A549 (cell line): ENCODE results near the gene PARD3B. TPM values are rescaled to one million over a fixed set of nuclear protein-coding genes. Genes with fewer than 3 reads are reported as not detected.

ENCODE experiments used
- ATAC-seq, 2 experiments: fragments of 200-7000 bp in 1 of 2; fragments of >200 bp in 1 of 2; cut with Nextera tagmentation in 1 of 2; cut with Tn5 transposase in 1 of 2; 3 replicates each; pipeline versions ENCODE4 v1.8.0 to v1.9.1; 2018 to 2020; ENCODE audit warnings: mild to moderate bottlenecking in 1 of 2, moderate library complexity in 1 of 2
- CTCF ChIA-PET: fragments of 300-600 bp; sonication (Branson Sonifier 250); formaldehyde crosslinking; extraction: SDS; loops from one replicate; lab custom pipeline; 2021; ENCODE audit warnings: antibody characterized with exemption, inconsistent platforms; lab: Yijun Ruan, JAX
- POLR2A ChIA-PET: fragments of 350-600 bp; formaldehyde crosslinking; extraction: SDS; loops from one replicate; lab custom pipeline; 2021; ENCODE audit warnings: antibody characterized with exemption, inconsistent platforms; lab: Yijun Ruan, JAX
- DNase-seq, 2 experiments: peaks; one replicate each; pipeline versions ENCODE4 v3.0.0 to v3.0.0-alpha.2; 2011 to 2016; ENCODE audit warnings: low read depth in 1 of 2, low spot score in 1 of 2
- FAIRE-seq: peaks from 2 replicates; lab custom pipeline; 2011; peaks lifted over from hg19 to GRCh38; lab: Jason Lieb, UNC
- H3K27ac ChIP-seq, 2 experiments: fragments of >200 bp; sonication (Bioruptor Twin); formaldehyde crosslinking; 3 replicates each; pipeline ENCODE4 v1.5.1; 2016 to 2017
- H3K4me1 ChIP-seq: fragments of >200 bp; sonication (Bioruptor Twin); formaldehyde crosslinking; 3 replicates; pipeline ENCODE4 v1.6.1; 2016
- H3K4me2 ChIP-seq: fragments of >200 bp; sonication (Bioruptor Twin); formaldehyde crosslinking; 3 replicates; pipeline ENCODE4 v1.6.1; 2016
- H3K4me3 ChIP-seq: fragments of >200 bp; sonication (Bioruptor Twin); formaldehyde crosslinking; 3 replicates; pipeline ENCODE4 v1.5.1; 2016
- H3K9me3 ChIP-seq: fragments of >200 bp; sonication (Bioruptor Twin); formaldehyde crosslinking; 3 replicates; pipeline ENCODE4 v1.6.1; 2016
- ATOH8 ChIP-seq: fragments of 250-450 bp; sonication (Bioruptor Pico); IDR thresholded peaks from 2 replicates; pipeline ENCODE4 v1.5.0; 2020; ENCODE audit warnings: low read depth, mild to moderate bottlenecking, moderate library complexity
- BCL3 ChIP-seq: fragments of >200 bp; sonication (Bioruptor Twin); formaldehyde crosslinking; IDR thresholded peaks from 3 replicates; pipeline ENCODE4 v1.6.1; 2016
- BHLHE40 ChIP-seq: IDR thresholded peaks from 2 replicates; pipeline ENCODE4 v1.6.1; 2012; ENCODE audit warnings: low read depth, low read length, inconsistent platforms
- CBX8 ChIP-seq: fragments of 200-600 bp; sonication (generic); IDR thresholded peaks from 2 replicates; pipeline ENCODE4 v1.6.1; 2016
- CEBPB ChIP-seq, 2 experiments: fragments of >200 bp in 1 of 2; sonication (Bioruptor Twin) in 1 of 2; formaldehyde crosslinking in 1 of 2; IDR thresholded peaks; 2 replicates each; pipeline ENCODE4 v1.6.1; 2012 to 2016
- CHD2 ChIP-seq: fragments of 150-350 bp; IDR thresholded peaks from 2 replicates; pipeline ENCODE4 v1.6.1; 2014; ENCODE audit warnings: low read length; ENCODE audit not compliant: partially characterized antibody
- CTCF ChIP-seq: fragments of >200 bp; sonication (Bioruptor Twin); formaldehyde crosslinking; IDR thresholded peaks from 3 replicates; pipeline ENCODE4 v1.5.1; 2016
- EP300 ChIP-seq, 2 experiments: fragments of >200 bp; sonication (Bioruptor Twin); formaldehyde crosslinking; IDR thresholded peaks; 2 replicates in 1 of 2; 3 replicates in 1 of 2; pipeline ENCODE4 v1.6.1; 2016 to 2017
- ESRRA ChIP-seq: fragments of 150-350 bp; IDR thresholded peaks from 2 replicates; pipeline ENCODE4 v1.6.1; 2014; ENCODE audit warnings: mild to moderate bottlenecking, low read length, borderline replicate concordance
- FOSB ChIP-seq: fragments of 250-450 bp; sonication (Bioruptor Pico); IDR thresholded peaks from 2 replicates; pipeline ENCODE4 v1.5.0; 2020; ENCODE audit warnings: mild to moderate bottlenecking, moderate library complexity
- HEYL ChIP-seq: fragments of 250-450 bp; sonication (Bioruptor Pico); IDR thresholded peaks from 2 replicates; pipeline ENCODE4 v1.8.0; 2021; ENCODE audit warnings: mild to moderate bottlenecking, moderate library complexity
- JUNB ChIP-seq: fragments of >200 bp; sonication (Bioruptor Twin); formaldehyde crosslinking; IDR thresholded peaks from 2 replicates; pipeline ENCODE4 v1.6.1; 2016
- KDM5A ChIP-seq: fragments of 200-600 bp; sonication (generic); IDR thresholded peaks from 2 replicates; pipeline ENCODE4 v1.6.1; 2016; ENCODE audit warnings: antibody characterized with exemption, mild to moderate bottlenecking
- MAZ ChIP-seq: fragments of 150-350 bp; IDR thresholded peaks from 2 replicates; pipeline ENCODE4 v1.6.1; 2014; ENCODE audit warnings: antibody characterized with exemption, low read depth, low read length, borderline replicate concordance
- MYC ChIP-seq: IDR thresholded peaks from 2 replicates; pipeline ENCODE4 v1.6.1; 2012; ENCODE audit warnings: mild to moderate bottlenecking, inconsistent platforms, low read length, improper control_type of control experiment, borderline replicate concordance
- NFE2L2 ChIP-seq: fragments of 150-350 bp; conservative IDR thresholded peaks from 2 replicates; pipeline ENCODE4 v1.6.1; 2014; ENCODE audit warnings: low read length
- NR3C1 ChIP-seq: fragments of >200 bp; sonication (Bioruptor Twin); formaldehyde crosslinking; IDR thresholded peaks from 3 replicates; pipeline ENCODE4 v1.6.1; 2017
- POLR2AphosphoS2 ChIP-seq: conservative IDR thresholded peaks from 2 replicates; pipeline ENCODE4 v1.6.1; 2012; ENCODE audit warnings: low read length, improper control_type of control experiment, inconsistent platforms
- RAD21 ChIP-seq, 2 experiments: fragments of >200 bp in 1 of 2; sonication (Bioruptor Twin) in 1 of 2; formaldehyde crosslinking in 1 of 2; IDR thresholded peaks in 1 of 2; conservative IDR thresholded peaks in 1 of 2; 2 replicates in 1 of 2; 3 replicates in 1 of 2; pipeline ENCODE4 v1.6.1; 2012 to 2018; ENCODE audit warnings: inconsistent platforms in 1 of 2
- REST ChIP-seq: fragments of 200-600 bp; sonication (generic); IDR thresholded peaks from 2 replicates; pipeline ENCODE4 v1.6.1; 2016; ENCODE audit warnings: antibody characterized with exemption, mild to moderate bottlenecking, moderate library complexity
- SMC3 ChIP-seq: fragments of >200 bp; sonication (Bioruptor Twin); formaldehyde crosslinking; IDR thresholded peaks from 3 replicates; pipeline ENCODE4 v1.6.1; 2018; ENCODE audit warnings: inconsistent platforms
- SREBF2 ChIP-seq: fragments of 450-650 bp; IDR thresholded peaks from 2 replicates; pipeline ENCODE4 v1.6.1; 2014; ENCODE audit warnings: mild to moderate bottlenecking, moderate library complexity
- TFCP2L1 ChIP-seq: fragments of 250-450 bp; sonication (Bioruptor Pico); IDR thresholded peaks from 2 replicates; pipeline ENCODE4 v1.5.0; 2021; ENCODE audit warnings: mild to moderate bottlenecking
- ZC3H11A ChIP-seq: fragments of 450-650 bp; IDR thresholded peaks from 2 replicates; pipeline ENCODE4 v1.6.1; 2014; ENCODE audit warnings: antibody characterized with exemption, mild to moderate bottlenecking
- WGBS: methylation state at CpG from one replicate; pipeline ENCODE4 v1.1.6; 2017; ENCODE audit errors: missing lambda C conversion rate; 5-methylcytosine and 5-hydroxymethylcytosine counted together
- polyA plus RNA-seq, 4 experiments: library from polyadenylated mRNA; depleted of rRNA in 3 of 4; stranded (reverse); fragments of >200 nt; fragmentation: RNase III in 1 of 4; extraction: RNeasy Plus Mini Kit Qiagen cat#74134 plus additional on column Dnase treatment in 1 of 4; gene quantifications; 2 replicates in 3 of 4; 3 replicates in 1 of 4; pipeline ENCODE4 v1.2.3, GENCODE V29; 2011 to 2017
- TF ChIP-seq, protein P1 (sequence below): fragments of 150-350 bp; IDR thresholded peaks from 2 replicates; pipeline ENCODE4 v1.6.1; 2014; ENCODE audit warnings: low read depth, mild to moderate bottlenecking, low read length
- TF ChIP-seq, protein P2 (sequence below): IDR thresholded peaks from 2 replicates; pipeline ENCODE4 v1.6.1; 2012
- TF ChIP-seq, protein P3 (sequence below): fragments of >200 bp; sonication (Bioruptor Twin); formaldehyde crosslinking; IDR thresholded peaks from 2 replicates; pipeline ENCODE4 v1.6.1; 2016

Gene PARD3B
- polyA plus RNA-seq, 2 of the 4 experiments (the other 2 are of a cell fraction) = 1.2 to 2.4 TPM

DNA sequence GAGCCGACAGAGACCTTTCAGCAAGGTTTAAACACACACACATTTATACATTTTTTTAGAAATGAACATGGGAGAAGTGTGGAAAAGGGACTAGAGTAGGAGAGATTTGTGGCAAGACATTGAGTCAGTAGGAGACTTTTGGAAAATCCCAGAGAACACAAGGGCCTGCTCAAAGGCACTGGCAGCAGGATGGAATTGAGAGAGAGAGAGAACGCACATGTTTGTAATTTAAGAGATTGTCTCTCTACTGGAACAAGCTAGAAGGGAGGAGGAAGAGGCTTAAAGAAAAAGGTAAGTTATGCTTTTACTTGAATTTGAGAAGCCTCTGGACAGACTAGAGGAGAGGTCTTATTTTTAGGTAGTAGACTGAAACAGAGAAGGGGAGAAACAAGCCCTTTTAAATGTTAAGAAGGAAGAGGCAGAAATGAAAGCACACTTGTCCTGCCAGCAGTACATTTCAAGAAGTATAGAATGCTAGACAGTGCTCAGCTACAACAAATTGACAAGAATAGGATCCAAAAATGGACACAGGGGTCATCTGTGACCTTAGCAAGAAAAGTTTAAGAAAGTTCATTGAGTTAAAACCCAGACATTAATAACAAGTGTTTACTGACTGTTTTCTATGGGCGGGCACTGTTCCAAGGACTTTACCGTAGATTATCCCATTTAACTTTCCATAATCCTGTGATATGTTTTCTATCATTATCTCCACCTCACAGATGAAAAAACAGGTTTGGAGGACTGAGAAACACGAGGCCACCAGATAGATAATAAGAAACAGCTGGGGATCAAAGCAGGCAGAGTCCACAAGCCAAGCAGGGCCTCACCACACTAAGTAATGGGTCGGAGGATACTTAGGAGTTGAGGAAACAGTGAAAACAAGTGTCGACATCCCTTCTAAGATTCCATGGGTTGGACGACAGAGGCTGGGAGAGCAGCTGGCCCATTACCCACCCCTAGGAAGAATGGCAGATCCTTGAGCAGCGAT is 830.5 kb downstream of the PARD3B start:
- DNase-seq = no peak
- no peak for ATAC-seq
- H3K4me3 ChIP-seq = no peak overlapping the region
- WGBS = 57% methylated on average over 9 of the region's 9 CpGs
- CTCF ChIA-PET = no interaction called here
- no peak overlapping the region for H3K27ac ChIP-seq
- H3K4me1 ChIP-seq = no peaks in the 10 kb centered on the region
- POLR2A ChIA-PET = no interaction called here
- no peak for TF ChIP-seq CEBPB (IDR thresholded peaks at IDR 0.05)
- TF ChIP-seq CBX8 = no peak
- no peak for TF ChIP-seq RAD21 (conservative IDR thresholded peaks at IDR 0.05 in 1 of 2, IDR thresholded peaks at IDR 0.05 in 1 of 2)
- no peak for TF ChIP-seq BCL3
- TF ChIP-seq EP300 (IDR thresholded peaks at IDR 0.05) = no peak
- TF ChIP-seq POLR2AphosphoS2 = no peak
- TF ChIP-seq HEYL = no peak
- no peak for TF ChIP-seq REST
- no peak for TF ChIP-seq ESRRA
- no peak for TF ChIP-seq NR3C1
- TF ChIP-seq NFE2L2 = no peak
- TF ChIP-seq KDM5A = no peak
- no peak for TF ChIP-seq MYC
- TF ChIP-seq, protein P1, sequence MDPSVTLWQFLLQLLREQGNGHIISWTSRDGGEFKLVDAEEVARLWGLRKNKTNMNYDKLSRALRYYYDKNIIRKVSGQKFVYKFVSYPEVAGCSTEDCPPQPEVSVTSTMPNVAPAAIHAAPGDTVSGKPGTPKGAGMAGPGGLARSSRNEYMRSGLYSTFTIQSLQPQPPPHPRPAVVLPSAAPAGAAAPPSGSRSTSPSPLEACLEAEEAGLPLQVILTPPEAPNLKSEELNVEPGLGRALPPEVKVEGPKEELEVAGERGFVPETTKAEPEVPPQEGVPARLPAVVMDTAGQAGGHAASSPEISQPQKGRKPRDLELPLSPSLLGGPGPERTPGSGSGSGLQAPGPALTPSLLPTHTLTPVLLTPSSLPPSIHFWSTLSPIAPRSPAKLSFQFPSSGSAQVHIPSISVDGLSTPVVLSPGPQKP = no peak
- no peak for TF ChIP-seq FOSB (CRISPR knock-in tag)
- TF ChIP-seq, protein P2, sequence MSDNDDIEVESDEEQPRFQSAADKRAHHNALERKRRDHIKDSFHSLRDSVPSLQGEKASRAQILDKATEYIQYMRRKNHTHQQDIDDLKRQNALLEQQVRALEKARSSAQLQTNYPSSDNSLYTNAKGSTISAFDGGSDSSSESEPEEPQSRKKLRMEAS = no peak
- no peak for TF ChIP-seq BHLHE40
- TF ChIP-seq ZC3H11A = no peak
- TF ChIP-seq, all 56 proteins: peak for 0
- no peak for FAIRE-seq
- H3K9me3 ChIP-seq = no peaks in the 10 kb centered on the region
- H3K4me2 ChIP-seq = no peak overlapping the region

- Histone ChIP-seq H3K4me2 (no peak overlapping the region), H3K9me3 (no peaks in the 10 kb centered on the region), H3K4me3 (no peak overlapping the region), H3K4me1 (no peaks in the 10 kb centered on the region), H3K27ac (no peak overlapping the region)
- DNase-seq (no peak), FAIRE-seq (no peak), ATAC-seq (no peak)
- ChIA-PET POLR2A (no interaction called here), CTCF (no interaction called here)
- TF ChIP-seq CHD2 (no peak), MAZ (no peak), SMC3 (no peak), TFCP2L1 (CRISPR knock-in tag) (no peak), ATOH8 (CRISPR knock-in tag) (no peak), CTCF (no peak), JUNB (no peak), SREBF2 (no peak)
- TF ChIP-seq, protein P2 = no peak
- TF ChIP-seq, protein P3, sequence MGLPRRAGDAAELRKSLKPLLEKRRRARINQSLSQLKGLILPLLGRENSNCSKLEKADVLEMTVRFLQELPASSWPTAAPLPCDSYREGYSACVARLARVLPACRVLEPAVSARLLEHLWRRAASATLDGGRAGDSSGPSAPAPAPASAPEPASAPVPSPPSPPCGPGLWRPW = no peak
- TF ChIP-seq, protein P1 = no peak
Observed at GRCh38 chr2:205377324-205377723, 832.0 kb downstream of the PARD3B start.
